Measurements from ENCODE around the gene SNX33. TPM values are rescaled to one million over a fixed set of nuclear protein-coding genes. Genes with fewer than 3 reads are reported as not detected.

Gene SNX33
- polyA plus RNA-seq, 1 donor (not counting 4 experiments of a cell fraction or from before 2014, with no cell fraction given), result 21.7 TPM

DNA sequence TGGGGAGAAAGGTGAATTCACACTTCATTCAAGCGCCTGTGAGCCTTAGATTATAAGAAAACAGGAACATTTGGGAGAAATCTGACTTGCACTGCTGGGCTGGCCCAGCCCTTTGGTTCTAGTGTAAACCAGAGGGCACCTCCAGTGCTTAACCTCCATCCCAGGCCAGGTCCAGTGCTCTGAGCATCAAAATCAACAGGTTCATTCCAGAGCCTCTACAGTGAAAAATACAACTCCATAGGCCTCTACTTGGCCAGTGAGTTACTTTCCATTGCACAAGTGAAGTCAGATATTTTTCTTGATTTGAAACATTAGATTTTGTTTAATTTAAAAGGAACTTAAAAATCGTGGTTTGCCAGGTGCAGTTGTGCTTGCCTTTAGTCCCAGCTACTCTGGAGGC lies 25.2 kb upstream of the SNX33 start:
- peaks cover 9 to 15% of the 10 kb centered on the region in 2 experiments for H3K36me3 ChIP-seq (ENCODE audit: control insufficient read depth in 2 of 2, extremely low read depth in 1 of 2, insufficient read depth in 2 of 2, low read length in 2 of 2)
- H3K79me2 ChIP-seq (ENCODE audit: control insufficient read depth, insufficient read depth, low read length), result no peaks in the 10 kb centered on the region
- H3K9ac ChIP-seq (ENCODE audit: control insufficient read depth, extremely low read depth, insufficient read depth, low read length), result no peak overlapping the region
- no peak overlapping the region for H3K27ac ChIP-seq (ENCODE audit: control insufficient read depth, insufficient read depth, low read length)
- H3K9me3 ChIP-seq (ENCODE audit: control insufficient read depth, low read depth, low read length), result no peaks in the 10 kb centered on the region
- no peak for FAIRE-seq
- H4K20me1 ChIP-seq (ENCODE audit: control insufficient read depth, extremely low read depth, insufficient read depth, low read length), result no peaks in the 10 kb centered on the region
- no peak overlapping the region for H3K4me2 ChIP-seq (ENCODE audit: control insufficient read depth, extremely low read depth, insufficient read depth, low read depth, low read length)
- TF ChIP-seq, protein P1, sequence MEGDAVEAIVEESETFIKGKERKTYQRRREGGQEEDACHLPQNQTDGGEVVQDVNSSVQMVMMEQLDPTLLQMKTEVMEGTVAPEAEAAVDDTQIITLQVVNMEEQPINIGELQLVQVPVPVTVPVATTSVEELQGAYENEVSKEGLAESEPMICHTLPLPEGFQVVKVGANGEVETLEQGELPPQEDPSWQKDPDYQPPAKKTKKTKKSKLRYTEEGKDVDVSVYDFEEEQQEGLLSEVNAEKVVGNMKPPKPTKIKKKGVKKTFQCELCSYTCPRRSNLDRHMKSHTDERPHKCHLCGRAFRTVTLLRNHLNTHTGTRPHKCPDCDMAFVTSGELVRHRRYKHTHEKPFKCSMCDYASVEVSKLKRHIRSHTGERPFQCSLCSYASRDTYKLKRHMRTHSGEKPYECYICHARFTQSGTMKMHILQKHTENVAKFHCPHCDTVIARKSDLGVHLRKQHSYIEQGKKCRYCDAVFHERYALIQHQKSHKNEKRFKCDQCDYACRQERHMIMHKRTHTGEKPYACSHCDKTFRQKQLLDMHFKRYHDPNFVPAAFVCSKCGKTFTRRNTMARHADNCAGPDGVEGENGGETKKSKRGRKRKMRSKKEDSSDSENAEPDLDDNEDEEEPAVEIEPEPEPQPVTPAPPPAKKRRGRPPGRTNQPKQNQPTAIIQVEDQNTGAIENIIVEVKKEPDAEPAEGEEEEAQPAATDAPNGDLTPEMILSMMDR (optimal IDR thresholded peaks at IDR 0.05 in 1 of 3, IDR thresholded peaks at IDR 0.05 in 1 of 3, conservative IDR thresholded peaks at IDR 0.05 in 1 of 3; ENCODE audit: extremely low read depth in 1 of 3, insufficient read depth in 2 of 3, low read length in 3 of 3), result no peak
- no peak for TF ChIP-seq EZH2 (IDR thresholded peaks at IDR 0.05; ENCODE audit: low read length)
- H3K9me1 ChIP-seq (ENCODE audit: control insufficient read depth, extremely low read depth, insufficient read depth, low read length), result no peaks in the 10 kb centered on the region
- DNase-seq (ENCODE audit: low read depth, low spot score), result no peak
- dilution Hi-C loops (cut with MboI; ENCODE audit: extremely low pct_ligation_motif_present, low sequenced_read_pairs), result no loop called here
- H3K4me1 ChIP-seq (ENCODE audit: control insufficient read depth, extremely low read depth, insufficient read depth, low read length), result peaks cover 32% of the 10 kb centered on the region
- H3K4me3 ChIP-seq (ENCODE audit: control insufficient read depth in 2 of 3, extremely low read depth in 1 of 3, insufficient read depth in 2 of 3, low read depth in 1 of 3, low read length in 3 of 3), result no peak overlapping the region
- H2AFZ ChIP-seq (ENCODE audit: control insufficient read depth, low read length), result no peak overlapping the region
- H3K27me3 ChIP-seq (ENCODE audit: control insufficient read depth, extremely low read depth, insufficient read depth, low read length), result no peaks in the 10 kb centered on the region

DNA sequence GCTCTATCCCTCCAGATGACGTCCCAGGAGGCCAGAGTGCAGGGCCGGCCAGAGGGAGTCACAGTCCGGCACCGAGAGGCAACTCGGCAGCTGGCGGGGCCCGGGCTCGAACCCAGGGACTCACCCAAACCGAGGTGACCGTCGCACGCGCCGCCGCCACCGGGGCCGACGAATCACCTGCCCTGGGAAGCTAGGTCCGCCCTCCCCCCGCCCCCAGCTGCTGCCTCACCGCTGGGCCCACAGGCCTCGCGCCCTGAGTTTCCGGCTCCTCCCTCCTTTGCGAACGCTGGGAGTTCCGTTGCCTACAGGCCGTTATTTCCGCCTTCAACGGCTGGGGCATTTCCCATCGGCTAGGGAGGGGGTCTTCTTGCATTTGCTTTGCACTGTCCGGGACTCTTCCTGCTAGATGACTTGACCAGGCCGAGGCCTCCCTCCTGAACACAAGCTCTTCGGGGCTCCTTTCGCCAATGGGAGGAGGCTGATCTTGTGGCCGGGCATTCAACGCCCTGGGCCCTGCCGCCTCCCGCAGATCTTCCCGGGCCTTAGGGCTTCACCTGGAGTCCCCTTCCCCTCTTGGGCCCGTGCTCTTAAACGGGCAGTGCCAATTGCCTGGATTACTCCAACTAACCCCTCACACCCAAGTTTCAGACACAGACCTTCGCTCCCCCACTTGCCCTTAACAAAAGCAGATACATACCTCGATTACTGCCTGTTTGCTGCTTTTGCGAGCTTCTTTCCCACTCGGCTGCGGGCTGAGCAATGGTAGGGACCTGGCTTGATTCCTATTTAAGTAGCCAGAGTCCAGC lies 22.0 kb upstream of the SNX33 start, which contains the start of gene SNUPN:
SNUPN (minus strand) TSS at position 184 of the 806 bp plus-strand sequence. CDS start 4,674 bp downstream, outside the sequence.
- dilution Hi-C loops (cut with MboI; ENCODE audit: extremely low pct_ligation_motif_present, low sequenced_read_pairs), result no loop called here
- Histone ChIP-seq H3K9me3 (ENCODE audit: control insufficient read depth, low read depth, low read length) (no peaks in the 10 kb centered on the region), H2AFZ (ENCODE audit: control insufficient read depth, low read length) (peak within 1 kb of the TSS; percentile 88), H3K4me2 (ENCODE audit: control insufficient read depth, extremely low read depth, insufficient read depth, low read depth, low read length) (peak within 1 kb of the TSS; percentile 92), H3K79me2 (ENCODE audit: control insufficient read depth, insufficient read depth, low read length) (no peaks in the 10 kb centered on the region), H3K4me1 (ENCODE audit: control insufficient read depth, extremely low read depth, insufficient read depth, low read length) (peaks cover 26% of the 10 kb centered on the region), H3K9ac (ENCODE audit: control insufficient read depth, extremely low read depth, insufficient read depth, low read length) (peak within 1 kb of the TSS; percentile 86), H4K20me1 (ENCODE audit: control insufficient read depth, extremely low read depth, insufficient read depth, low read length) (no peaks in the 10 kb centered on the region), H3K27me3 (ENCODE audit: control insufficient read depth, extremely low read depth, insufficient read depth, low read length) (no peaks in the 10 kb centered on the region), H3K36me3 (ENCODE audit: control insufficient read depth in 2 of 2, extremely low read depth in 1 of 2, insufficient read depth in 2 of 2, low read length in 2 of 2) (no peaks in the 10 kb centered on the region), H3K9me1 (ENCODE audit: control insufficient read depth, extremely low read depth, insufficient read depth, low read length) (no peaks in the 10 kb centered on the region), H3K27ac (ENCODE audit: control insufficient read depth, insufficient read depth, low read length) (peak within 1 kb of the TSS; percentile 87), H3K4me3 (ENCODE audit: control insufficient read depth in 2 of 3, extremely low read depth in 1 of 3, insufficient read depth in 2 of 3, low read depth in 1 of 3, low read length in 3 of 3) (peak within 1 kb of the TSS; percentile 71 to 94 (median 73))
- DNase-seq (ENCODE audit: low read depth, low spot score), result no peak
- TF ChIP-seq EZH2 (IDR thresholded peaks at IDR 0.05; ENCODE audit: low read length), result no peak
- TF ChIP-seq, protein P1 (optimal IDR thresholded peaks at IDR 0.05 in 1 of 3, IDR thresholded peaks at IDR 0.05 in 1 of 3, conservative IDR thresholded peaks at IDR 0.05 in 1 of 3; ENCODE audit: extremely low read depth in 1 of 3, insufficient read depth in 2 of 3, low read length in 3 of 3), result no peak
- FAIRE-seq, result no peak

All from keratinocyte (primary cell).